HG02938 (cell line): Measurements from ENCODE around the gene TREML2.

Experiments
- ATAC-seq: cut with Tn5 transposase; IDR thresholded peaks from one replicate; pipeline ENCODE4 v1.9.1; 2021; ENCODE audit warnings: mild to moderate bottlenecking, moderate library complexity; ENCODE audit not compliant: unreplicated experiment

The TREML2 gene

GRCh38 chr6:41179163-41179562 is 21.8 kb downstream of the TREML2 start:
- no peak for ATAC-seq

- ATAC-seq: no peak
Measured at GRCh38 chr6:41177695-41178094, 23.3 kb downstream of the TREML2 start.

GRCh38 chr6:41177287-41177686 is 23.7 kb downstream of the TREML2 start:
- no peak for ATAC-seq

GRCh38 chr6:41176189-41176588 is 24.8 kb downstream of the TREML2 start:
- no peak for ATAC-seq

DNA sequence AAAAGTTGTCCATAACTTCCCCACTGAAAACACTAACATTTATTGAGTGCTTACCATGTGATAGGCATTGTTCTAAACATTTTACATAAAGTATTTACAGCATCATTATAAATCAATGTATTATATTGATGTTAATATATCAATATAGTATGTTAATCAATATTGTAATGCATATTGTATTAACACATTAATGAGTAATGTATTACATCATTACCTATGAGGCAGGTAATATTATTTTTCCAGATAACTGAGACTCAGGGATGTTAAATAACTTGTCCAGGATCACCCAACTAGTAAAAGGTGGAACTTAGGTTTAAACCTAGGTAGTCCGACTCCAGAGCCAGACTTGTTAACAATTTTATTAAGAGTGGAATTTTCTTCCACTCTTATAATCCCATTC is 25.9 kb downstream of the TREML2 start:
- no peak for ATAC-seq

GRCh38 chr6:41174610-41175009 is 26.3 kb downstream of the TREML2 start:
- ATAC-seq: no peak

- no peak for ATAC-seq
Measured at GRCh38 chr6:41171908-41172307, 29.0 kb downstream of the TREML2 start.

DNA sequence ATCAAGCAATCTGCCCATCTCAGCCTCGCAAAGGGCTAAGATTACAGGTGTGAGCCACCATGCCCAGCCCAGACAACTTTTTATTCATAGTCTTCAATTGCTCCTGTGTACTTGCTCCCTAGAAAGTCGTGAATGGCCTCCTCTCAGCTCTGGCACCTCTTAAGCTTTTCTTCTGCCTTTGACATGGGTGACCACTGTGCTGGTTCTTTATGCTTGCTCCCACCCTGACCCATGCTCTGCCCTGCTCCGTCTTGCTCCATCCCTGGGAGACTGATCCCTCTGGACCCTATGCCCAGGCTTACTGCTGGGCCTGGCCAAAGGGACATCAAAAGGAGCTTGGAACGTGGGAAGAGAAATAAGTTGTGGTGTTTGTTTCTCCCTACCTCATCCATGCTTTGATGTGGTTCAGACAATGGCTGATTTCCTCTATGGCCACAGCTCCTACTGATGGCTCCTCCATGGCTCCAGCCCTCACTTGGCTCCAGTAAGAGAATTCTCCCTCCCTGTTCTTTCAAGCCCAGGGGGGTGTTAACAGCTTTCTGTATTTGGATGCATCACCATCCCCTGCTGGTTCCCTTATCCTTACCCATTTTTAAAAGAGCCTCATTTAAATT is 30.3 kb downstream of the TREML2 start:
- no peak for ATAC-seq

DNA sequence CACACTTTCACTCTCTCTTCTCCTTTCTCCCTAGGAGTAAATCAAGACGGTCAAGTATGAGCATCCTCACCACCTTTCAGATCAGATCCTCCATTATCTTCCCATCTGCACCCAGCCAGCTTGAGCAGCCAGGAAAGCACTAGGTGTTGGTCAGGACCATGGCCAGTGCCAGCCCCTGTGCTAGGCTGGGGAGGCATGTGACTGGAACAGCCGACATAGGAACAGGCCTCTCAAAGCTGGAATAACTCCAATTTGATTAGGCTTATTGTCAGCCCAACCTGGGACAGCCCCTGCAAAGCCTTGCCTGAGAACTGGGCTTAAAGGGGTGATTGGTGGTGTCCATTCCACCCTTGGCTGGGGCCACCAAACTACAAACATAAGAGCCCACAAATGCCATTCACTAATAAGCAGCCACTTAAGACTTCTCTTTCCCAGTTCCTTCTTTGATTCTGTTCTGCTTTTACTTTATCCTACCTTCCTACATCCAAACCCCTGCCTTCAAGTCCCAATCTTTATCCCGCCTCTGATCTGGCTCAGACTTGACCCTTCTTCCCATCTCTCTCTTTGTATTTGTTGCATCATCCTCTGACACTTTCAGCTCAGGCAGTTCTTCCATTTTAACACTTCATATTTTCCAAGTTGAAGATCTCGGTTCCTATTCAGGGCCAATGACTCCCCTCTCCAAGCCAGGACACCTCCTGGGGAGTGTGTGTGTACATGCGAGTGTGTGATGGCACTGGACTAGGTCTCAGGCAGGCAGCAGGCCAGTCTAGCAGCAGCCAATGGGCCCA is 33.6 kb downstream of the TREML2 start:
- no peak for ATAC-seq

- no peak for ATAC-seq
Measured at GRCh38 chr6:41164551-41165120, 36.3 kb downstream of the TREML2 start.

- no peak for ATAC-seq
Measured at GRCh38 chr6:41163419-41163717, 37.6 kb downstream of the TREML2 start.

GRCh38 chr6:41162687-41163418 is 38.1 kb downstream of the TREML2 start, which contains the start of gene TREM2:
Gene TREM2 (minus strand): TSS chr6:41163116. CDS start chr6:41163082, 34 bp downstream.
- ATAC-seq: no peak

GRCh38 chr6:41161851-41162552 is 38.9 kb downstream of the TREML2 start:
- ATAC-seq: no peak

GRCh38 chr6:41161380-41161779 is 39.6 kb downstream of the TREML2 start:
- ATAC-seq: no peak

- no peak for ATAC-seq
Measured at GRCh38 chr6:41160933-41161332, 40.0 kb downstream of the TREML2 start.

- ATAC-seq: no peak
Measured at GRCh38 chr6:41159415-41160082, 41.4 kb downstream of the TREML2 start.

GRCh38 chr6:41157323-41157722 is 43.6 kb downstream of the TREML2 start:
- no peak for ATAC-seq

GRCh38 chr6:41156771-41157170 is 44.2 kb downstream of the TREML2 start:
- no peak for ATAC-seq

- no peak for ATAC-seq
Measured at GRCh38 chr6:41156001-41156400, 44.9 kb downstream of the TREML2 start.

DNA sequence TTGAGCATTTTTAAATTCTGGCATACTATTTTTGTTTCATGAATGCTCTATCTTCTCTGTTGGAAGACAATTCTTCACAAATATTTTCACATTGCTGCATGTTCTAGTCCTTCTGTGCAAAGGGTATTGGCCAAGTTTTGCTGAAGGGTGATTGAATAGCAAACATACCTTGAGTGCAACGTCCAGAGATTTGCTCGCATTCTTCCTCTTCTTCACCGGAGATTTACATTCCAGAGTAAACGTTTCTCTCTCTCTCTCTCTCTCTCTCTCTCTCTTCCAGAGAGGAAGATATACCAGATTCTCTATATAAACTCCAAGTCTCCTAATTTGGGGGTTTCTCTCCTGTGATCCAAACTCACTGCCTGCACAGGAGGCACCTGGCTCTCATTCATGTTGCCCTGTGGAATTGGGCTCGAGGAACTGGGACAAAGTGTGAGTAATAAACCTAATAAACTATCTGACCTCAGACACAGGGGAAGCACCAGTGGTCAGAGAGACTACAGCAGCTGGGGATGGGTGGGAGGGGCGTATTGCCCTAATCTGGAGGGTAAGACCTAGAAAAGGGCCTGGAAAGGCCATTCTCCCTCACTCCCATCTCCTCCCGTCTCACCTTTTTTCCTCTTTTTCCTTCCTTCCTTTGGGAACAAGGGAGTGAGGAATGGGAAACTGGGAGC is 45.7 kb downstream of the TREML2 start:
- ATAC-seq: no peak
